Endometrial microvascular endothelial cells (primary cell): ENCODE measurements around the gene DNAH3. TPM values are rescaled to one million over a fixed set of nuclear protein-coding genes. Genes with fewer than 3 reads are reported as not detected.
"Not testable (repeated sequence)": the region's sequence is repeated elsewhere in the genome, so short reads cannot be mapped to it uniquely, and the experiment has no call there.

Experiments
- in situ Hi-C: cut with HindIII; loops from 2 replicates; pipeline ENCODE4 v1.10.0; 2017; ENCODE audit warnings: low sequenced_read_pairs, low pct_unique_long_range_greater_than_20kb; ENCODE audit errors: inconsistent ontology term
- total RNA-seq: library from RNA; depleted of rRNA; stranded (reverse); fragments of >200 nt; gene quantifications from one replicate; pipeline ENCODE4 v1.2.3, GENCODE V29; 2015; ENCODE audit errors: inconsistent ontology term

The DNAH3 gene
- total RNA-seq, 1 donor from 2014 or later, result 0.09 TPM

DNA sequence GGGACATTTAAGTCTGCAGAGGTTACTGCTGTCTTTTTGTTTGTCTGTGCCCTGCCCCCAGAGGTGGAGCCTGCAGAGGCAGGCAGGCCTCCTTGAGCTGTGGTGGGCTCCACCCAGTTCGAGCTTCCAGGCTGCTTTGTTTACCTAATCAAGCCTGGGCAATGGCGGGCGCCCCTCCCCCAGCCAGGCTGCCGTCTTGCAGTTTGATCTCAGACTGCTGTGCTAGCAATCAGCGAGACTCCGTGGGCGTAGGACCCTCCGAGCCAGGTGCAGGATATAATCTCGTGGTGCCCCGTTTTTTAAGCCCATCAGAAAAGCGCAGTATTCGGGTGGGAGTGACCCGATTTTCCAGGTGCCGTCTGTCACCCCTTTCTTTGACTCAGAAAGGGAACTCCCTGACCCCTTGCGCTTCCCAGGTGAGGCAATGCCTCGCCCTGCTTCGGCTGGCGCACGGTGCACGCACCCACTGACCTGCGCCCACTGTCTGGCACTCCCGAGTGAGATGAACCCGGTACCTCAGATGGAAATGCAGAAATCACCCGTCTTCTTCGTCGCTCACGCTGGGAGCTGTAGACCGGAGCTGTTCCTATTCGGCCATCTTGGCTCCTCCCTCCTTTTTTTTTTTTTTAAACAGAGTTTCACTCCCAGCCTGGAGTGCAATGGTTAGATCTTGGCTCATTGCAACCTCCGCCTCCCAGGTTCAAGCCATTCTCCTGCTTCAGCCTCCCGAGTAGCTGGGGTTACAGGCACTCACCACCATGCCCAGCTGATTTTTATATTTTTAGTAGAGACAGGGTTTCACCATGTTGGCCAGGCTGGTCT is 102.3 kb downstream of the DNAH3 start:
- in situ Hi-C loops, result not testable (repeated sequence)

DNA sequence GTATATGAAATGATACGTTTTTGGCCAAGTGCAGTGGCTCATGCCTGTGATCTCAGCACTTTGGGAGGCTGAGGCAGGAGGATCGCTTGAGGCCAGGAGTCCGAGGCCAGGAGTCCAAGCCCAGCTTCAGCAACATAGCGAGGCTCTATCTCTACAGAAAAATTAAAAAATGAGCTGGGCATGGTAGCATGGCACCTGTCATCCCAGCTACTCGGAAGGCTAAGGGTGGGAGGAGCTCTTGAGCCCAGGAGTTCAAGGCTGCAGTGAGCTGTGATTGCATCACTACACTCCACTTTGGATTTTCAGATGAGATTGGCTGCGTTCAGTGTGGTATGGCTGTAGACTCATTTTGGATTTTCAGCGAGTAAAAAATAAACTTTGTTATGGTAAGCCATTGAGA is 112.4 kb downstream of the DNAH3 start:
- in situ Hi-C loops, result no loop called here

DNA sequence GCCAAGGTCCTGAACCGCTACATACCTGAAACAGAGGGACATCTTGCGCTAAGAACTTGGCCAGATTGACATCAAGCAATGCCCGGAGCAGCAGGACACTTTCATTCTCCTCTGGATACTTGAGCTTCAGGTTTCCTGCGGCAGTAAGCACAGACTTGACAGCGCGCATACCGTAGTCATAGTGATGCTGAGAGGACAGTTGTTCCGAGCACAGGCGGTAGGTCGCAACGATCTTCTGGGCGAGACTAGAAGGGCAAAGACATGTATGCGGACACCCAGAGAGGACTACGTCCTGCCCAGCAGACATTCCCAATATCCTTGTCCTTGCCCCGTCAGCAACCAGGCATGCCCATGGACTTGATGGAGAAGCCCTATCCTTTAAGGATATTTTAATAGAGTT is 112.9 kb downstream of the DNAH3 start:
- in situ Hi-C loops, result no loop called here

DNA sequence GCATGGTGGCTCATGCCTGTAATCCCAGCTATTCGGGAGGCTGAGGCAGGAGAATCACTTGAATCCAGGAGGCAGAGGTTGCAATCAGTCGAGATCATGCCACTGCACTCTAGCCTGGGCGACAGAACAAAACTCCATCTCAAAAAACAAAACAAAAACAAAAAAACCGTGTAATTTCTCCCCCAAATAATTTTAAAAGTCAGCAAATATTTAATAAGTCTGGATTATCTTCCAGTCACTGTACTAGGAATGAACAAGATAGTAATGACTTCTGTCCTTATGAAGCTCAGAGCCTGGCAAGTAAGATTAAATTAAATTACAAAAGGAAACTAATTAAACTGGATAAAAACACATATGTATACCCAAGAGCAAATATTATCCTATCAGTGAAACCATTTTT is 113.5 kb downstream of the DNAH3 start:
- in situ Hi-C loops, result no loop called here

GRCh38 chr16:21036471-21036870 is 114.2 kb downstream of the DNAH3 start:
- in situ Hi-C loops, result no loop called here

DNA sequence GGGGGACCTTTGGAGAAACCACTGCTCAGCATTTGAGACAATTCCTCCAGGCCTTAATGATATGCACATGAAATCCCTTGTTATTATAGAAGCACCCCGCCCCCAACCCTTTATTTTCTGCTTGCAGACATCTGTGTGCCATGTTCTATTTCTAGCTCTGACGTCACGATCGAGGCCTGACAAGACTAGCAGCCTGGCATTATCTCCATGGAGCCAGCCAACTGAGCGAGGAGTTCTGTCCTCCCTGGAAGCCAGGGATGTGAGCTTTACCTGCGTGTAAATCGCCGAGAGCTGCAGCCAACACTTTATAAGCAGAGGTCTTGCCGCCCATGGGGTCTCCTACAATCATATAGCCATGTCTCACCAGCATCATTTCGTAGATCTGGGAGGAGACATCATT is 116.9 kb downstream of the DNAH3 start:
- in situ Hi-C loops, result no loop called here

GRCh38 chr16:21033264-21033663 is 117.4 kb downstream of the DNAH3 start:
- in situ Hi-C loops, result no loop called here

GRCh38 chr16:21028728-21029127 is 121.9 kb downstream of the DNAH3 start:
- in situ Hi-C loops, result no loop called here

- in situ Hi-C loops, result no loop called here
These were observed 123.8 kb downstream of the DNAH3 start for GRCh38 chr16:21026846-21027245.

DNA sequence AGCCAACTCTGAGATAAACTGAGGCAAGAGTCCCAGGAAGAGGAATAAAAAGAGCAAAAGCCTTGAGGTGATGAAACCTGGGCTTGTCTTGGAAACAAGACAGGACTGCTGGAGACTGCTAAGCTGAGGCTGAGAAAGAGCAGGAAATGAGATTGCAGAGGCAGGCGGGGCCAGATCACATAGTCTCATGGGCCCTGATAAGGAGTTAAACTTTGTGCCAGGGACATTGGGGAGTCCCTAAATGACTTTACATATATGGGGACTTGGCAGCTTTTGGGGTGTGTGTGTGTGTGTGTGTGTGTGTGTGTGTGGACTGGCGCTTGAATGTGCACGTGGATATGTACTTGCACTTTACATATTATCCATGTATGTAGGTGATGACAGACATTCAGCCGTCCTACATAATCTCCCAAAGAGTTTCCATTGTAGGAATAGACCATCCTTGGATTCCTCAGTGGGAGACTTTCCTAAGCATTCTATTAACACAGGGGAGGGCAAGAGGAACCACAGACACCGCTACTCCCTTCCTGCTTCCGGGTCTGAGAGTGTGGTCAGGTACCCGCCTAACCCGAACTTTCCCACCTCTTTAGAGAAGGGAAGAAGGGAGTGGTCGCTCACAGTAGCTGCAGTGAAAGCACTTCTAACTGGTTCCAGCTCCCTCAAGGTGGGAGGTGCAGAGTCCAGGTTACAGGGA is 127.0 kb downstream of the DNAH3 start:
- in situ Hi-C loops, result no loop called here

- in situ Hi-C loops, result no loop called here
These were observed 129.3 kb downstream of the DNAH3 start for GRCh38 chr16:21021316-21021715.

DNA sequence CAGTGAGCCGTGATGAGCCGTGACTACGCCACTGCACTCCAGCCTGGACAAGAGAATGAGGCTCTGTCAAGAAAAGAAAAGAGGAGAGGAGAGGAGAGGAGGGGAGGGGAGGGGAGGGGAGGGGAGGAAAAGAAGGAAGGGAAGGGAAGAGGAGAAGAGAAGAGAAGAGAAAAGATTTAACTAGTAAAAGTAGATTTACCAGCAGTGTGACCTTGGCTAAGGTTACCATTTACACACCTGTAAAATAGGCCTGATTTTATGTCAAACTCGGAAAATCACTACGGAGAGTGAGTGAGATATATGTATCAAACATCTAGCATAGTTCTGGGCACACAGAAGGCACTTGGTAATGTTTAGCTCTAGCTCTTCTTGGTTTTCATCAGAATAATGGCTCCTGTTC is 140.8 kb downstream of the DNAH3 start:
- in situ Hi-C loops, result no loop called here

DNA sequence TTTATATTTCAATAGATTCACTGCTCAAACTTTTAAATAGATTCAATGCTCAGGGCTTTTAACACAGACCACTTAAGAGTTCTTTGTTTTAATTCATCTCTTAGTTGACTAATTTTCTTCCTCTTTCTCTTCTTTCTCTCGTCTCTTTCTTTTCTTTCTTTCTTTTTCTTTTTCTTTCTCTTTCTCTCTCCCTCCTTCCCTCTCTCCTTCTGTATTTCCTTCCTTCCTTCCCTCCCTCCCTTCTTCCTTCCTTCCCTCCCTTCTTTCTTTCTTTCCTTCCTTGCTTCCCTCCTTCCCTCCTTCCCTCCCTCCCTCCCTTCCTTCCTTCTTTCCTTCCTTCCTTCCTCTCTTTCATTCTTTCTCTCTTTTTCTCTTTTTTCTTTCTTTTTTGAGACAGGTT is 145.6 kb downstream of the DNAH3 start:
- in situ Hi-C loops, result no loop called here

DNA sequence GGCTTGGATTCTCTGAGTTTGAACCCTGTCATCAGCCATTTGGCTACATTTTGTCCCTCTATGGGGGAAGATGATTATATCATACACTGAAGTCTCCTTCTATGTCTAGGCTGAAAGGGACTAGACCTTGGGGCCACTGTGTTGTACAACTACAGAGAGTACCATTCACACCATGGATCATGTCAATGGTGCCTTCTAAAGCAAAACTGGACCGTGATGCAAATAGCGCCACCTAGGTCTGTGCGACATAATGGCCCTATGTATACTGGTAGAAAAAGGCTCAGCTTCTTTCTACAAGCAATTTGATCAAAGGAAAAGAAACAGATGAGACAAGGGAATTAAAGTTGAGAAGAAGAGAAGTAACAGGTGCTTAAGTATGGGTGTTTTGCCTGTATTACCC is 149.4 kb downstream of the DNAH3 start:
- in situ Hi-C loops, result no loop called here

GRCh38 chr16:20997147-20997546 is 153.5 kb downstream of the DNAH3 start:
- in situ Hi-C loops, result no loop called here

GRCh38 chr16:20995711-20996110 is 154.9 kb downstream of the DNAH3 start:
- in situ Hi-C loops, result no loop called here

DNA sequence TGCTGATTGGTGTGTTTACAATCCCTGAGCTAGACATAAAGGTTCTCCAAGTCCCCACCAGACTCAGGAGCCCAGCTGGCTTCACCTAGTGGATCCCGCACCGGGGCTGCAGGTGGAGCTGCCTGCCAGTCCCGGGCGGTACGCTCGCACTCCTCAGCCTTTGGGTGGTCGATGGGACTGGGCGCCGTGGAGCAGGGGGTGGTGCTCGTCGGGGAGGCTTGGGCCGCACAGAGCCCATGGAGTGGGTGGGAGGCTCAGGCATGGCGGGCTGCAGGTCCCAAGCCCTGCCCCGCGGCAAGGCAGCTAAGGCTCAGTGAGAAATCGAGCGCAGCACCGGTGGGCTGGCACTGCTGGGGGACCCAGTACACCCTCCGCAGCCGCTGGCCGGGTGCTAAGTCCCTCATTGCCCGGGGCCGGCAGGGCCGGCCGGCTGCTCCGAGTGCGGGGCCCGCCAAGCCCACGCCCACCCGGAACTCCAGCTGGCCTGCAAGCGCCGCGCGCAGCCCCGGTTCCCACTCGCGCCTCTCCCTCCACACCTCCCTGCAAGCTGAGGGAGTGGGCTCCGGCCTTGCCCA is 161.1 kb downstream of the DNAH3 start:
- in situ Hi-C loops, result not testable (repeated sequence)

DNA sequence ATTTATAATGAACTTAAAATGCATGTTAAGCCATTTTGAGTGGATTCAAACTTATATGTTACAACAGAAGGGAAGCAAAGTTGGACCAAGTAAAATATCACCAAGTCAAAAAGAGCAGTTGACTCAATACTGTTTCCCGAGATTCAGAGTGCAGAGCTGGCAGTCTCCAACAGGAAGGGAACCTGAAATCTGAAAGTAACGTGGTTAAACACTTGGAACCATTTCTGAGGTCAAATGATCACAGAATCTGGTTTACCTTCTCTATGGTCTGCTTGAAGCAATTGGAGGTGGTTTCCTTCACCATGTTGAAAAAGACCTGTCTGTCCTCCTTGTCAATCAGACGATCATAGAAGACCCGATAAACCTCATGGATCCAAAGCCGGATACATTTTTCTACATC is 163.6 kb downstream of the DNAH3 start:
- in situ Hi-C loops, result no loop called here

GRCh38 chr16:20984019-20984418 is 166.6 kb downstream of the DNAH3 start:
- in situ Hi-C loops, result no loop called here

GRCh38 chr16:20976576-20976975 is 174.1 kb downstream of the DNAH3 start:
- in situ Hi-C loops, result no loop called here
